ENCODE measurements around the gene DNAH9. TPM values are rescaled to one million over a fixed set of nuclear protein-coding genes. Genes with fewer than 3 reads are reported as not detected.

Gene DNAH9
- total and polyA plus RNA-seq, 2 of the 8 experiments (the other 6 are each of a cell fraction or from before 2014, with no cell fraction given): 0.21 to 0.86 TPM

GRCh38 chr17:11852231-11852630 is 254.0 kb downstream of the DNAH9 start:
- H2AFZ ChIP-seq (ENCODE audit: low read length): no peak overlapping the region

More at GRCh38 chr17:11852231-11852630, 254.0 kb downstream of the DNAH9 start:
- DNase-seq (ENCODE audit: low read depth in 1 of 2, low spot score in 2 of 2): no peak
- TF ChIP-seq, protein P1, sequence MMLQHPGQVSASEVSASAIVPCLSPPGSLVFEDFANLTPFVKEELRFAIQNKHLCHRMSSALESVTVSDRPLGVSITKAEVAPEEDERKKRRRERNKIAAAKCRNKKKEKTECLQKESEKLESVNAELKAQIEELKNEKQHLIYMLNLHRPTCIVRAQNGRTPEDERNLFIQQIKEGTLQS (IDR thresholded peaks at IDR 0.05; ENCODE audit: insufficient read depth, low read depth, low read length): no peak
- TF ChIP-seq TBP (IDR thresholded peaks at IDR 0.05; ENCODE audit: low read depth, low read length): no peak
- TF ChIP-seq CHD1 (IDR thresholded peaks at IDR 0.05; ENCODE audit: low read depth, low read length): no peak
- no peak for TF ChIP-seq SP4 (IDR thresholded peaks at IDR 0.05; ENCODE audit: low read length)
- no peak for TF ChIP-seq SUZ12 (IDR thresholded peaks at IDR 0.05; ENCODE audit: low read length)
- TF ChIP-seq TCF12 (IDR thresholded peaks at IDR 0.05; ENCODE audit: low read depth, low read length): no peak
- no peak for TF ChIP-seq POLR2AphosphoS5 (IDR thresholded peaks at IDR 0.05; ENCODE audit: low read depth, low read length)
- no peak for TF ChIP-seq JUN (IDR thresholded peaks at IDR 0.05; ENCODE audit: low read depth, low read length)
- no peak for TF ChIP-seq KDM5A (IDR thresholded peaks at IDR 0.05; ENCODE audit: low read length)
- no peak for TF ChIP-seq NRF1 (IDR thresholded peaks at IDR 0.05; ENCODE audit: low read depth, low read length)
- TF ChIP-seq RXRA (IDR thresholded peaks at IDR 0.05; ENCODE audit: insufficient read depth, low read depth, low read length): no peak
- Histone ChIP-seq H3K4ac (replicated peaks; ENCODE audit: insufficient read length, low read depth, low read length) (no peak overlapping the region), H2BK5ac (ENCODE audit: low read depth, low read length) (no peak overlapping the region), H4K91ac (replicated peaks; ENCODE audit: insufficient read length, low read length) (no peak overlapping the region), H3K79me2 (ENCODE audit: control insufficient read depth in 1 of 2, insufficient read depth in 2 of 2, low read length in 2 of 2) (no peaks in the 10 kb centered on the region), H3K23ac (ENCODE audit: insufficient read length) (no peak overlapping the region), H3K18ac (ENCODE audit: extremely low read depth, low read length) (no peak overlapping the region), H4K20me1 (replicated peaks in 1 of 2; ENCODE audit: control insufficient read depth in 1 of 2, insufficient read depth in 2 of 2, low read length in 2 of 2) (no peaks in the 10 kb centered on the region), H3K4me1 (replicated peaks in 1 of 4; ENCODE audit: control insufficient read depth in 3 of 4, insufficient read depth in 4 of 4, low read length in 3 of 4) (peaks cover 0 to 13% (median 3%) of the 10 kb centered on the region in 4 experiments; a peak in 4 of 7 replicates), H3K27me3 (replicated peaks in 1 of 4; ENCODE audit: control insufficient read depth in 3 of 4, extremely low read depth in 1 of 4, insufficient read depth in 3 of 4, low read length in 3 of 4) (no peaks in the 10 kb centered on the region), H3K56ac (replicated peaks; ENCODE audit: insufficient read length, low read depth, low read length) (no peak overlapping the region), H3K23me2 (ENCODE audit: low read depth, low read length) (no peaks in the 10 kb centered on the region), H3K14ac (ENCODE audit: insufficient read length) (no peak overlapping the region), H4K8ac (ENCODE audit: extremely low read depth, insufficient read depth, low read length) (no peak overlapping the region), H3K27ac (ENCODE audit: low read depth, low read length) (no peak overlapping the region), H2BK120ac (replicated peaks; ENCODE audit: low read depth, low read length) (no peak overlapping the region), H4K5ac (ENCODE audit: insufficient read length, low read depth, low read length) (no peak overlapping the region), H3K9ac (replicated peaks in 1 of 4; ENCODE audit: extremely low read depth in 1 of 4, low read depth in 3 of 4, low read length in 3 of 4) (no peak overlapping the region), H2AK5ac (ENCODE audit: low read depth, low read length) (no peak overlapping the region), H3K9me3 (ENCODE audit: insufficient read depth in 2 of 2, low read depth in 1 of 2, low read length in 1 of 2) (0 out of 4 replicates have a peak, but pooled peaks cover 0 to 3% of the 10 kb centered on the region in 2 experiments), H3K36me3 (ENCODE audit: control insufficient read depth in 2 of 4, insufficient read depth in 4 of 4, low read length in 3 of 4) (no peaks in the 10 kb centered on the region), H3K79me1 (ENCODE audit: low read depth, low read length) (no peaks in the 10 kb centered on the region), H2BK12ac (ENCODE audit: low read depth, low read length) (no peak overlapping the region), H3K4me2 (ENCODE audit: insufficient read depth in 1 of 2, low read depth in 2 of 2, low read length in 2 of 2) (no peak overlapping the region), H2BK20ac (ENCODE audit: low read length) (no peak overlapping the region), H2BK15ac (ENCODE audit: low read length) (no peak overlapping the region), H3K4me3 (ENCODE audit: extremely low read depth in 1 of 4, insufficient read depth in 2 of 4, low read depth in 3 of 4, low read length in 4 of 4) (no peak overlapping the region)
- FAIRE-seq: no peak
- POLR2A ChIA-PET (ENCODE audit: partially characterized antibody): no interaction called here
- CTCF ChIA-PET (ENCODE audit: partially characterized antibody): interaction anchor here (0.9 to 1.1 kb wide), 2 partner anchors 10 to 209 kb away, joined by 3 read pairs; no protein-coding TSS in a partner anchor
- WGBS, 2 experiments (ENCODE audit: extremely low coverage in 1 of 2, insufficient coverage in 1 of 2, insufficient read length in 1 of 2, insufficient replicate concordance in 2 of 2, low coverage in 1 of 2, low lambda C conversion rate in 2 of 2, missing lambda C conversion rate in 1 of 2): 79% methylated on average over 4 of the region's 4 CpGs; no CpG with 5 or more reads in 1 of the 2 experiments

Measured in H1 (cell line).